ENCODE results near the gene MC1R. TPM values are rescaled to one million over a fixed set of nuclear protein-coding genes. Genes with fewer than 3 reads are reported as not detected.

Gene MC1R
- total and polyA plus RNA-seq, 8 donors, result 1.3 to 11.3 (median 2.9) TPM

DNA sequence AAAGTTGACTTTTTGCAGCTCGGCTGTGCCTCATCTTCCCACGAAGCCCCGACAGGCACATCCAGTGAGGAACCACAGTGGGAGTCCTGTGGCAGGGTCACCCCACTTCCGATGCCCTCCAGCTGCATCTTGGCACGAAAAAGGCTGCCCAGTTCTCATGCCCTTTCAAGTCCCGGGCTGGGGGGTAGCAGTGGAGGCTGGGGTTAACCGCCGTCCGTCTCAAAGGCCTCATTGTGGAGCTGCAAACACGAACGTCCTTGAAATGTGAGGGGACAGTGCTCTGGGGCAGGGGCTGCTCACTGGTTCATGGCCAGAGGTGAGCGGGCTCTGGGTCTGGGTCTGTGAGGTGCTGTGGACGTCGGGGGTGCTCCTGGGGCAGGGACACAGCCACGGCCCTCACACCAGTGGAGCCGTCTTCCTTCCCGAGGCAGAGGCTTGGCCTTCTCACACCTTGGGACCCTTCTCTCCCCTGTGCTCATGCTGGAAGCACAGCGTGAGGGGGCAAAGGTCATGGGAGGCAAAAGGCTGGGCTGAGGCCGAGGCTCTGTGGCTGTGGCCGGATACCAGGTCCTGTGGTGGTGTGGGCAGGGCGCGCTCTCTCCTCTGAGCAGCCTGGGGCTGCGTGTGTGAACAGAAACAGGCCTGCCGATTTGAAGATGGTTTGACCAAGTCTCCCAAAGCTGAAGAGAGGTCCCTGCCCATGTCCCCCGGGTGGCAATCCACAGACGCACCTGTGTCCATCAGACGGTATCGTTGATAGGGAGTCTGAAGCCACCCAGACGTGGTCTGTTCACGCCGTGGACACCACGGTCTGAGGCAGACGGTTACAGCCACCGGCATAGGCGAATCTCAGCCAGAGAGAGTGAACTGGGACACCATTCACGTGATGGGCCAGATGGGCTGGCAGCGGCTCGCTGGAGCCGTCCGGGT is 3.1 kb upstream of the MC1R start:
- peaks cover 9 to 32% (median 30%) of the 10 kb centered on the region in 4 donors for H3K36me3 ChIP-seq
- peaks cover 0 to 30% (median under 1%) of the 10 kb centered on the region in 3 donors for H3K27me3 ChIP-seq
- no peaks in the 10 kb centered on the region for H3K9me3 ChIP-seq
- TF ChIP-seq CTCF (IDR thresholded peaks at IDR 0.05) (no peak), POLR2A (IDR thresholded peaks at IDR 0.05) (no peak), EP300 (IDR thresholded peaks at IDR 0.05) (no peak), POLR2AphosphoS5 (IDR thresholded peaks at IDR 0.05) (no peak)
- H3K27ac ChIP-seq, result no peak overlapping the region
- H3K4me1 ChIP-seq, result peaks cover 15 to 35% (median 22%) of the 10 kb centered on the region in 4 donors
- no peak for DNase-seq
- 72 to 81% (median 78%) methylated on average over 20 to 40 of the region's 40 CpGs for WGBS, 5 donors
- H3K4me3 ChIP-seq, result no peak overlapping the region
- intact Hi-C loops (cut with DNase I; ENCODE audit: low total_unique reads), result no loop called here

GRCh38 chr16:89917773-89918452 is 749 bp upstream of the MC1R start:
- DNase-seq, result peak; percentile 77 to 93
- Histone ChIP-seq H3K36me3 (peaks cover 0 to 9% (median 8%) of the 10 kb centered on the region in 4 donors), H3K27me3 (peaks cover 0 to 54% (median 18%) of the 10 kb centered on the region in 3 donors), H3K9me3 (no peaks in the 10 kb centered on the region), H3K27ac (peak overlapping the region in 3 of 5 donors; percentile 31 to 67 (median 58)), H3K4me1 (peaks cover 34 to 59% (median 45%) of the 10 kb centered on the region in 4 donors), H3K4me3 (peak overlapping the region; percentile 32 to 49 (median 36))
- WGBS, 5 donors, result 0 to 1% (median 1%) methylated on average over 28 to 39 of the region's 39 CpGs
- TF ChIP-seq CTCF (IDR thresholded peaks at IDR 0.05) (no peak), POLR2A (IDR thresholded peaks at IDR 0.05) (no peak), EP300 (IDR thresholded peaks at IDR 0.05) (no peak), POLR2AphosphoS5 (IDR thresholded peaks at IDR 0.05) (peak; percentile 53 to 64 (median 62))
- intact Hi-C loops (cut with DNase I; ENCODE audit: low total_unique reads), result no loop called here

- Histone ChIP-seq H3K27me3 (peaks cover 16 to 72% (median 35%) of the 10 kb centered on the region in 3 donors), H3K4me3 (no peak overlapping the region), H3K27ac (no peak overlapping the region), H3K36me3 (no peaks in the 10 kb centered on the region), H3K9me3 (no peaks in the 10 kb centered on the region), H3K4me1 (peaks cover 48 to 77% (median 60%) of the 10 kb centered on the region in 4 donors)
- intact Hi-C loops (cut with DNase I; ENCODE audit: low total_unique reads), result no loop called here
- 87 to 92% (median 91%) methylated on average over 46 to 52 of the region's 52 CpGs for WGBS, 5 donors
- no peak for DNase-seq
- TF ChIP-seq POLR2A (IDR thresholded peaks at IDR 0.05) (no peak), POLR2AphosphoS5 (IDR thresholded peaks at IDR 0.05) (no peak), EP300 (IDR thresholded peaks at IDR 0.05) (no peak), CTCF (IDR thresholded peaks at IDR 0.05) (no peak)
Measured at GRCh38 chr16:89919535-89920406, 1.1 kb downstream of the MC1R start.

All from stomach (tissue), 9 donors.